SK-N-MC (cell line): ENCODE measurements around the gene TTC32.
"Not testable (repeated sequence)": the region's sequence is repeated elsewhere in the genome, so short reads cannot be mapped to it uniquely, and the experiment has no call there.

Experiments
- EZH2 ChIP-seq: fragments of 200-600 bp; sonication (generic); IDR thresholded peaks from one replicate; pipeline ENCODE4 v1.6.1; 2017; ENCODE audit warnings: antibody characterized with exemption
- POLR2AphosphoS5 ChIP-seq: IDR thresholded peaks from 2 replicates; pipeline ENCODE4 v1.6.1; 2012; ENCODE audit warnings: mild to moderate bottlenecking, low read depth, low read length, borderline replicate concordance

DNA sequence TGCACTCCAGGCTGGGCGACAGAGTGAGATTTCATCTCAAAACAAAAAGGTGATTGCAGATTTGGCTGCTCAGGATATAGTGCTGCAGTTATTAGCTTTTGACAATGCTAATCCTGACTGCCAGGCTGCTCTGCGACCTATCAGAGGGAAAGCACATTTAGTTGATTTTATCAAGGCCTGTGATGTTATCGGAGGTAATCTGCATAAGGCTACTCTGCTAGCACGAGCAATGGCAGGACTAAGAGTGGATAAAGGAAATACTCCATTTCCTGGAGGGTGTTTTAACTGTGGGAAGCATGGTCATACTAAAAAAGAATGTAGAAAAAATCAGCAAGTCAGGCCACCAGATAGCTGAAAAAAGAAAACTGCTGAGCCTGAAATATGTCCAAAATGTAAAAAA, 22.7 kb upstream of the TTC32 start:
- TF ChIP-seq POLR2AphosphoS5, EZH2: not testable (repeated sequence)
